Endothelial cell (in vitro differentiated cells): ENCODE results near the gene CACNA1B. TPM values are rescaled to one million over a fixed set of nuclear protein-coding genes. Genes with fewer than 3 reads are reported as not detected.

Source experiments
- DNase-seq: peaks from one replicate; pipeline ENCODE4 v3.0.0; 2021; ENCODE audit warnings: low spot score
- H3K27ac Mint-ChIP-seq: one replicate; pipeline ENCODE4 v1.8.0; 2021; ENCODE audit warnings: mixed read lengths, inconsistent platforms; ENCODE audit not compliant: unreplicated experiment
- H3K27me3 Mint-ChIP-seq: one replicate; pipeline ENCODE4 v1.8.0; 2021; ENCODE audit warnings: mild to moderate bottlenecking, moderate library complexity, mixed read lengths, inconsistent platforms; ENCODE audit not compliant: unreplicated experiment
- H3K36me3 Mint-ChIP-seq: one replicate; pipeline ENCODE4 v1.8.0; 2021; ENCODE audit warnings: mild to moderate bottlenecking, low read depth, mixed read lengths, inconsistent platforms; ENCODE audit not compliant: unreplicated experiment
- H3K4me1 Mint-ChIP-seq: one replicate; pipeline ENCODE4 v1.8.0; 2021; ENCODE audit warnings: mild to moderate bottlenecking, mixed read lengths, inconsistent platforms; ENCODE audit not compliant: unreplicated experiment
- H3K4me3 Mint-ChIP-seq: one replicate; pipeline ENCODE4 v1.8.0; 2021; ENCODE audit warnings: mild to moderate bottlenecking, mixed read lengths, inconsistent platforms; ENCODE audit not compliant: unreplicated experiment
- H3K9me3 Mint-ChIP-seq: one replicate; pipeline ENCODE4 v1.8.0; 2021; ENCODE audit warnings: mixed read lengths, inconsistent platforms; ENCODE audit not compliant: unreplicated experiment
- total RNA-seq: library from RNA; stranded (reverse); fragmentation: NEBNext Ultra II Directional; extraction: Animal tissue kit (Norgen Biotek cat#: 25700); gene quantifications from one replicate; pipeline ENCODE4 v1.2.1, GENCODE V29; 2021; ENCODE audit not compliant: unreplicated experiment
- TF ChIP-seq, protein P1 (sequence below): fragments of 200-600 bp; sonication (generic); IDR thresholded peaks from one replicate; pipeline ENCODE4 v1.5.0; 2021; ENCODE audit warnings: antibody characterized with exemption; ENCODE audit not compliant: unreplicated experiment

The CACNA1B gene
- total RNA-seq, 1 donor from 2014 or later: 2.0 TPM

DNA sequence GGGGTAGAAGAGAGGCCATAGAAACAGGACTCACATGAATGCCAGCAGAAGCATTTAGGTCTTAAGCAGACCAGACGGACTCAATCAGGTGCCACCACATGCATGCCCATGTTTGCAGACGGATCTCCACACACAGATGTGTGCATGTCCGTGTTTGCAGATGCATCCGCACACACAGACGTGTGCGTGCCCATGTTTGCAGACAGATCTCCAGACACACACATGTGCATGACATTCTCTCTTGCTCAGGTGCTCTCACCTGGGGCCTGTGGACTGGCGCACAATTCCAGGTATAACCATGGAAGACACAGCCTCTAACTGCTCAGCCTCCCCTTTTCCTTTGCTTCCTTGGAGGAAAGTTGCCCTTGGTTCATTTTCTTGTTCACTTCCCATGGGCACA, 148.3 kb downstream of the CACNA1B start:
- Mint-ChIP-seq H3K36me3 (no peaks in the 10 kb centered on the region), H3K27ac (no peak overlapping the region), H3K27me3 (peaks cover 6% of the 10 kb centered on the region), H3K4me3 (no peak overlapping the region), H3K9me3 (no peaks in the 10 kb centered on the region), H3K4me1 (no peaks in the 10 kb centered on the region)
- TF ChIP-seq, protein P1, sequence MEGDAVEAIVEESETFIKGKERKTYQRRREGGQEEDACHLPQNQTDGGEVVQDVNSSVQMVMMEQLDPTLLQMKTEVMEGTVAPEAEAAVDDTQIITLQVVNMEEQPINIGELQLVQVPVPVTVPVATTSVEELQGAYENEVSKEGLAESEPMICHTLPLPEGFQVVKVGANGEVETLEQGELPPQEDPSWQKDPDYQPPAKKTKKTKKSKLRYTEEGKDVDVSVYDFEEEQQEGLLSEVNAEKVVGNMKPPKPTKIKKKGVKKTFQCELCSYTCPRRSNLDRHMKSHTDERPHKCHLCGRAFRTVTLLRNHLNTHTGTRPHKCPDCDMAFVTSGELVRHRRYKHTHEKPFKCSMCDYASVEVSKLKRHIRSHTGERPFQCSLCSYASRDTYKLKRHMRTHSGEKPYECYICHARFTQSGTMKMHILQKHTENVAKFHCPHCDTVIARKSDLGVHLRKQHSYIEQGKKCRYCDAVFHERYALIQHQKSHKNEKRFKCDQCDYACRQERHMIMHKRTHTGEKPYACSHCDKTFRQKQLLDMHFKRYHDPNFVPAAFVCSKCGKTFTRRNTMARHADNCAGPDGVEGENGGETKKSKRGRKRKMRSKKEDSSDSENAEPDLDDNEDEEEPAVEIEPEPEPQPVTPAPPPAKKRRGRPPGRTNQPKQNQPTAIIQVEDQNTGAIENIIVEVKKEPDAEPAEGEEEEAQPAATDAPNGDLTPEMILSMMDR: no peak
- no peak for DNase-seq

DNA sequence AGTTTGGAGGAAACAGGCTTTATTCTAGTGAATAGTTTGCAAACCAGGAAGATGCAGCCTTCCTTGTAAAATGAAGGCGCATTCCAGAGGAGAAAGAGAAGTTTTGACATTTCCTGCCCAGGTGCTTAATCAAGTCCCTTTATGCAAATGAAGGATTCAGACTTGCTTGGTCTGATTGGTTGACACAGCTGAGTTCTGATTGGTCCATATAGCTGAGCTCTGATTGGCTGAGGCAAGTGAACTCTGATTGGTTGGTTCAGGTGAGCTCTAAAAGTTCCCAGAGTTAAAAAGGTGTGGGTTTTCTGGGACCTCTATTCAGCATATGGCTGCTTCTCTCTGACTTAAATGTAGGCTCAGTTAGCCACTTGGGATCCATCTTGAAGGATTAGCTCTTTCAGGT, 151.0 kb downstream of the CACNA1B start:
- H3K4me3 Mint-ChIP-seq: no peak overlapping the region
- TF ChIP-seq, protein P1: no peak
- DNase-seq: no peak
- no peaks in the 10 kb centered on the region for H3K9me3 Mint-ChIP-seq
- H3K4me1 Mint-ChIP-seq: no peaks in the 10 kb centered on the region
- H3K27me3 Mint-ChIP-seq: peaks cover 3% of the 10 kb centered on the region
- no peak overlapping the region for H3K27ac Mint-ChIP-seq
- peaks cover under 1% of the 10 kb centered on the region for H3K36me3 Mint-ChIP-seq

DNA sequence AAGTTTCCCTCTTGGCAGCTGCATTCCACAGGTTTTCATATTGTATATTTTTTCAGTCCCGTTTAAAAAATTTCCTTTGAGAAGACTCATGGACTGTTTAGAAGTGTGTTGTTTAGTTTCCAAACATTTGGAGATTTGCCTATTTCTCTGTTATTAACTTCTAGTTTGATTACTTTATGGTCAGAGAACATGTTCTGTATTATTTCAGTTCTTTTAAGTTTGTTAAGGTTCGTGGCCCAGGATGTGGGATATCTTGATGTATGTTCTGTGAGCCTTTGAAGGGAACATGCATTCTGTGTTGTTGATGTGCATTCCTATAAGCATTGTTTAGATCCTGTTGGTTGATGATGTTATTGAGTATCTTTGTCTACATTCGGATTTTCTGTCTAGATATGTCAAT, 153.6 kb downstream of the CACNA1B start:
- Mint-ChIP-seq H3K27me3 (no peaks in the 10 kb centered on the region), H3K9me3 (no peaks in the 10 kb centered on the region), H3K4me1 (no peaks in the 10 kb centered on the region), H3K36me3 (peaks cover 11% of the 10 kb centered on the region), H3K4me3 (no peak overlapping the region), H3K27ac (no peak overlapping the region)
- TF ChIP-seq, protein P1: no peak
- DNase-seq: no peak

DNA sequence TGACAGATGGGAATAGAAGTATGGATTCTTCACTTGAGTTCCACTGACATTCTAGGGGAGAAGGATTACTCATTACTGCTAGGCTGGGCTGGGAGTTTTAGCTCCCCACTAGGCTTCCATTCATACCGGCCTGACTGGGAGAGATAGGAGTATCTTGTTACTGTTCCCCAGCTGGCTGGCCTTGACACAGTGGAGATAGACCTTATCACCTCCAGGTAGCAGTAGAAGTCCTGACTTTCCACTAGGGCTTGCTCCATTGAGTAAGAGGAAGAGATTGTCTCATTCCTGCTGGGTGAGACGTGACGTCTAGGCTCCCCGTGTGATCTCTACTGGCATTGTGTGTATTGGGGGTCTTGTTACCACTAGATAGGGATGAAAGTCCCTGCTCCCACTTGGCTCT, 156.4 kb downstream of the CACNA1B start:
- TF ChIP-seq, protein P1: no peak
- Mint-ChIP-seq H3K9me3 (no peaks in the 10 kb centered on the region), H3K27me3 (no peaks in the 10 kb centered on the region), H3K36me3 (peaks cover 11% of the 10 kb centered on the region), H3K4me1 (no peaks in the 10 kb centered on the region), H3K27ac (no peak overlapping the region), H3K4me3 (no peak overlapping the region)
- DNase-seq: no peak

DNA sequence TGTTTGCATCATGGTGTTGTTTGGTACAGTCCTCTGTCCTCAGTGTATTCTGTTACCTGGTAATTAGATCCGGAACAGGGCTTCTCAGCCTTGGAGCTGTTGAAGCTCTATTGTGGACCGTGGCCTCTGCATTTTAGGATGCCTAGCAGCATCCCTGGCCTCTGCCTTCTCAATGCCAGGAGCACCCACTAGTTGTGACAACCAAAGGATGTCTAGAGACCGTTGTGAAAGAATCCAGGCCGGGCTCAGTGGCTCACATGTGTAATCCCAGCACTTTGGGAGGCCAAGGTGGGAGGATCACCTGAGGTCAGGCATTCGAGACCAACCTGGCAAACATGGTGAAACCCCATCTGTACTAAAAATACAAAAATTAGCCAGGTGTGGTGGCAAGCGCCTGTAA, 159.6 kb downstream of the CACNA1B start:
- Mint-ChIP-seq H3K9me3 (no peaks in the 10 kb centered on the region), H3K4me1 (no peaks in the 10 kb centered on the region), H3K27ac (no peak overlapping the region), H3K27me3 (no peaks in the 10 kb centered on the region), H3K4me3 (no peak overlapping the region), H3K36me3 (peaks cover 11% of the 10 kb centered on the region)
- TF ChIP-seq, protein P1: no peak
- no peak for DNase-seq
